Measurements from ENCODE around the gene TPK1. TPM values are rescaled to one million over a fixed set of nuclear protein-coding genes. Genes with fewer than 3 reads are reported as not detected.

Gene TPK1
- total and polyA plus RNA-seq, 4 donors, result 3.5 to 15.5 (median 7.8) TPM

- Histone ChIP-seq H3K36me3 (ENCODE audit: control insufficient read depth, insufficient read depth, low read length) (no peaks in the 10 kb centered on the region), H3K27me3 (ENCODE audit: control insufficient read depth, insufficient read depth, low read length) (no peaks in the 10 kb centered on the region), H3K4me1 (ENCODE audit: control insufficient read depth, insufficient read depth, low read length) (no peaks in the 10 kb centered on the region), H3K27ac (ENCODE audit: low read depth, low read length) (no peak overlapping the region), H3K9me3 (ENCODE audit: control insufficient read depth, insufficient read depth, low read length) (no peaks in the 10 kb centered on the region), H3K4me3 (ENCODE audit: low read depth, low read length) (no peak overlapping the region)
- no peak for DNase-seq (ENCODE audit: low read depth in 4 of 6, low spot score in 6 of 6)
- WGBS (ENCODE audit: insufficient coverage), result no CpG with 5 or more reads among the region's 2 CpGs
Observed at GRCh38 chr7:144672869-144673268, 163.0 kb downstream of the TPK1 start.

GRCh38 chr7:144671429-144671828 lies 164.4 kb downstream of the TPK1 start:
- H3K4me3 ChIP-seq (ENCODE audit: low read depth, low read length), result no peak overlapping the region
- WGBS (ENCODE audit: insufficient coverage), result 100% methylated on average over 2 of the region's 4 CpGs

DNA sequence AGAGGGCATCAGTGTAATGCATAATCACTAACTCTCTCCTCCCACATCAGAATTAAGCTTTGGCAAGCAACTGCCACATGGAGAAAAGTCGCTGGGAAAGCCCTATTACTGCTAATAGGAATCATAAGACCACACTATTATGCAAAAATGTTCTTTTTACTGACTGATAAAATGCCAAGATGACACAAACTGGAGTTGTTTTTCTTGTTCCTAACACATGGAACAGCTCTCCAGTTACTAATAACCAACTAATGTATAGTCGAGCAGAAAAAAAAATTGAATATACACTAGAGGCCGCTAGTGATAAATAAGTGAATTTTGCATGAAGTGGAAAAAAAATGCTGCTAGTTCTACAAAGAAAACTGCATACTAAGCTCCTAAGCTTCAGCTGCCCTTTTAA lies 165.6 kb downstream of the TPK1 start:
- Histone ChIP-seq H3K4me3 (ENCODE audit: low read depth, low read length) (no peak overlapping the region), H3K36me3 (ENCODE audit: control insufficient read depth, insufficient read depth, low read length) (no peaks in the 10 kb centered on the region), H3K4me1 (ENCODE audit: control insufficient read depth, insufficient read depth, low read length) (no peaks in the 10 kb centered on the region), H3K27ac (ENCODE audit: low read depth, low read length) (no peak overlapping the region), H3K9me3 (ENCODE audit: control insufficient read depth, insufficient read depth, low read length) (no peaks in the 10 kb centered on the region), H3K27me3 (ENCODE audit: control insufficient read depth, insufficient read depth, low read length) (no peaks in the 10 kb centered on the region)
- WGBS (ENCODE audit: insufficient coverage), result no CpG with 5 or more reads among the region's 3 CpGs
- peak in 3 of 6 donors; percentile 15 to 80 (median 50) for DNase-seq (ENCODE audit: low read depth in 4 of 6, low spot score in 6 of 6)

More at GRCh38 chr7:144671429-144671828, 164.4 kb downstream of the TPK1 start:
- Histone ChIP-seq H3K27me3 (ENCODE audit: control insufficient read depth, insufficient read depth, low read length) (no peaks in the 10 kb centered on the region), H3K27ac (ENCODE audit: low read depth, low read length) (no peak overlapping the region), H3K4me1 (ENCODE audit: control insufficient read depth, insufficient read depth, low read length) (no peaks in the 10 kb centered on the region), H3K9me3 (ENCODE audit: control insufficient read depth, insufficient read depth, low read length) (no peaks in the 10 kb centered on the region), H3K36me3 (ENCODE audit: control insufficient read depth, insufficient read depth, low read length) (no peaks in the 10 kb centered on the region)
- no peak for DNase-seq (ENCODE audit: low read depth in 4 of 6, low spot score in 6 of 6)

GRCh38 chr7:144668503-144668902 lies 167.3 kb downstream of the TPK1 start:
- H3K27ac ChIP-seq (ENCODE audit: low read depth, low read length), result no peak overlapping the region
- H3K4me3 ChIP-seq (ENCODE audit: low read depth, low read length), result no peak overlapping the region
- H3K36me3 ChIP-seq (ENCODE audit: control insufficient read depth, insufficient read depth, low read length), result no peaks in the 10 kb centered on the region
- DNase-seq (ENCODE audit: low read depth in 4 of 6, low spot score in 6 of 6), result no peak
- no peaks in the 10 kb centered on the region for H3K9me3 ChIP-seq (ENCODE audit: control insufficient read depth, insufficient read depth, low read length)
- whole genome bisulfite sequencing (ENCODE audit: insufficient coverage), result no CpG with 5 or more reads among the region's 1 CpG
- H3K4me1 ChIP-seq (ENCODE audit: control insufficient read depth, insufficient read depth, low read length), result no peaks in the 10 kb centered on the region
- no peaks in the 10 kb centered on the region for H3K27me3 ChIP-seq (ENCODE audit: control insufficient read depth, insufficient read depth, low read length)

DNA sequence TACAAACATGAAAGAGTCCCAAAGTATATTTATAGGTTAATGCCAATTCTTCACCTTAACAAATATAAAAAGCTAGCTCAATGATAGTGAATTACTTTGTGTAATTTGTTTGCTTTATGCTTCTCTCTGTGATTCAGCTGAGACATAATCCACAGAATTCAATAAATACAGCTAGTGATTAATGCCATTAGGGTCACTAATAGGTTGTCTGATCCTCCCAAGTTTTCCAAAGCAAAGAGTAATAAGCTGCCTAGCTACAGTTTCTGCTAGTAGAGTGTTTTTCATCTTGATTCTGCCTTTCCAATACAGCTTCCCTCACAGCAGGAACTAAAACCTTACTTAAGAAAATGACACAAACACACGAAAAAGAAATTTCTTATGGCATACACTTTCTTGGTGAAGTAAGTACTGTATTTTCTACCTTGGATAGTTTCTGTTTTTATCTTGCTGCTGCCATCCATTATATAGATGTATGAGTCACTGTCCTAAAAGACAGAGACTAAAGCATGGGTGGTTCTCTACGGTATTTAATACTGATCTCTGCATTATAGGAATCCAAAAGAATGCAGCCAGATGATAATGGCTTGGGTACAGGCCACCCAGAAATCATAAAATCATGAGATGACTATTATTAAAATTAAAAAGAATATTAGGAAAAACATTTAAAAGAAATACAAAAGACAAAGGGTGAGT lies 170.0 kb downstream of the TPK1 start:
- H3K27me3 ChIP-seq (ENCODE audit: control insufficient read depth, insufficient read depth, low read length), result no peaks in the 10 kb centered on the region
- no peaks in the 10 kb centered on the region for H3K9me3 ChIP-seq (ENCODE audit: control insufficient read depth, insufficient read depth, low read length)
- no peaks in the 10 kb centered on the region for H3K4me1 ChIP-seq (ENCODE audit: control insufficient read depth, insufficient read depth, low read length)
- no peaks in the 10 kb centered on the region for H3K36me3 ChIP-seq (ENCODE audit: control insufficient read depth, insufficient read depth, low read length)
- H3K27ac ChIP-seq (ENCODE audit: low read depth, low read length), result no peak overlapping the region
- no peak overlapping the region for H3K4me3 ChIP-seq (ENCODE audit: low read depth, low read length)
- WGBS (ENCODE audit: insufficient coverage), result no CpG with 5 or more reads among the region's 2 CpGs
- peak in 1 of 6 donors; percentile 14 for DNase-seq (ENCODE audit: low read depth in 4 of 6, low spot score in 6 of 6)

- no CpG with 5 or more reads among the region's 9 CpGs for WGBS (ENCODE audit: insufficient coverage)
- H3K27ac ChIP-seq (ENCODE audit: low read depth, low read length), result no peak overlapping the region
- no peaks in the 10 kb centered on the region for H3K9me3 ChIP-seq (ENCODE audit: control insufficient read depth, insufficient read depth, low read length)
- no peaks in the 10 kb centered on the region for H3K27me3 ChIP-seq (ENCODE audit: control insufficient read depth, insufficient read depth, low read length)
- no peaks in the 10 kb centered on the region for H3K36me3 ChIP-seq (ENCODE audit: control insufficient read depth, insufficient read depth, low read length)
- DNase-seq (ENCODE audit: low read depth in 4 of 6, low spot score in 6 of 6), result no peak
- no peak overlapping the region for H3K4me3 ChIP-seq (ENCODE audit: low read depth, low read length)
- no peaks in the 10 kb centered on the region for H3K4me1 ChIP-seq (ENCODE audit: control insufficient read depth, insufficient read depth, low read length)
Observed at GRCh38 chr7:144659211-144659610, 176.6 kb downstream of the TPK1 start.

DNA sequence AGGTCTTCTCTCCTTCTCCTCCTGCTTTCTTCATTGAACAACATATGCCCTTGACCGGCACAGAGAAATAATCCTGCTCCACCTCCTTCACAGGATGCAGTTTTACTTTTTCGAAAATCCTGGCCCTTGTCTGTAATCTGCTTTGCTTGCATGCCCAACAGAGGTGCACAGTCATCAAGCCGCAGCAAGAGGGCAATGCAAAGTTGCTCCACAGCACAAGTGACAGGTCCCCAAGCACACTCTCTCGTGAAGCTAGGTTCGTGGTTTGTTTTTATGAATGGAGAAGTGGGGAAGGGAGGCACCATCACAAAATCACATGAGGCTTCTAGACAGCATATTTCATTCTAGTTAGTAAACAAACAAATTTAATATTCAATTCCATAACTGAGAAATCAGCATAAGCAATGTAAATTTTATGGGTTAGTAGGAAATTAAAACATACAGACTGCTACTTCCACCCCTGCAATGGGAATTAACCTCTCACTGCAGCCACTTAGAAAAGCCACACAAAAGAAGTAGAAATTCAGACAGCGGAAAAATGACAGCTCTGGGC lies 178.8 kb downstream of the TPK1 start:
- Histone ChIP-seq H3K27ac (ENCODE audit: low read depth, low read length) (no peak overlapping the region), H3K9me3 (ENCODE audit: control insufficient read depth, insufficient read depth, low read length) (no peaks in the 10 kb centered on the region), H3K4me1 (ENCODE audit: control insufficient read depth, insufficient read depth, low read length) (no peaks in the 10 kb centered on the region), H3K4me3 (ENCODE audit: low read depth, low read length) (no peak overlapping the region), H3K36me3 (ENCODE audit: control insufficient read depth, insufficient read depth, low read length) (no peaks in the 10 kb centered on the region), H3K27me3 (ENCODE audit: control insufficient read depth, insufficient read depth, low read length) (no peaks in the 10 kb centered on the region)
- 50% methylated on average over 1 of the region's 6 CpGs for WGBS (ENCODE audit: insufficient coverage)
- DNase-seq (ENCODE audit: low read depth in 4 of 6, low spot score in 6 of 6), result peak in 1 of 6 donors; percentile 50

GRCh38 chr7:144653449-144653848 lies 182.4 kb downstream of the TPK1 start:
- H3K4me3 ChIP-seq (ENCODE audit: low read depth, low read length), result no peak overlapping the region
- H3K36me3 ChIP-seq (ENCODE audit: control insufficient read depth, insufficient read depth, low read length), result no peaks in the 10 kb centered on the region
- no peaks in the 10 kb centered on the region for H3K4me1 ChIP-seq (ENCODE audit: control insufficient read depth, insufficient read depth, low read length)
- H3K27me3 ChIP-seq (ENCODE audit: control insufficient read depth, insufficient read depth, low read length), result no peaks in the 10 kb centered on the region
- DNase-seq (ENCODE audit: low read depth in 4 of 6, low spot score in 6 of 6), result no peak
- no CpG with 5 or more reads among the region's 5 CpGs for WGBS (ENCODE audit: insufficient coverage)
- H3K27ac ChIP-seq (ENCODE audit: low read depth, low read length), result no peak overlapping the region
- no peaks in the 10 kb centered on the region for H3K9me3 ChIP-seq (ENCODE audit: control insufficient read depth, insufficient read depth, low read length)

- no peaks in the 10 kb centered on the region for H3K9me3 ChIP-seq (ENCODE audit: control insufficient read depth, insufficient read depth, low read length)
- DNase-seq (ENCODE audit: low read depth in 4 of 6, low spot score in 6 of 6), result no peak
- H3K27ac ChIP-seq (ENCODE audit: low read depth, low read length), result no peak overlapping the region
- H3K27me3 ChIP-seq (ENCODE audit: control insufficient read depth, insufficient read depth, low read length), result no peaks in the 10 kb centered on the region
- H3K4me3 ChIP-seq (ENCODE audit: low read depth, low read length), result no peak overlapping the region
- WGBS (ENCODE audit: insufficient coverage), result 97% methylated on average over 23 of the region's 24 CpGs
- H3K36me3 ChIP-seq (ENCODE audit: control insufficient read depth, insufficient read depth, low read length), result no peaks in the 10 kb centered on the region
- H3K4me1 ChIP-seq (ENCODE audit: control insufficient read depth, insufficient read depth, low read length), result no peaks in the 10 kb centered on the region
Observed at GRCh38 chr7:144650439-144650838, 185.4 kb downstream of the TPK1 start.

GRCh38 chr7:144649120-144649519 lies 186.7 kb downstream of the TPK1 start:
- Histone ChIP-seq H3K36me3 (ENCODE audit: control insufficient read depth, insufficient read depth, low read length) (no peaks in the 10 kb centered on the region), H3K4me1 (ENCODE audit: control insufficient read depth, insufficient read depth, low read length) (no peaks in the 10 kb centered on the region), H3K27me3 (ENCODE audit: control insufficient read depth, insufficient read depth, low read length) (no peaks in the 10 kb centered on the region), H3K9me3 (ENCODE audit: control insufficient read depth, insufficient read depth, low read length) (no peaks in the 10 kb centered on the region), H3K4me3 (ENCODE audit: low read depth, low read length) (no peak overlapping the region), H3K27ac (ENCODE audit: low read depth, low read length) (no peak overlapping the region)
- DNase-seq (ENCODE audit: low read depth in 4 of 6, low spot score in 6 of 6), result no peak
- WGBS (ENCODE audit: insufficient coverage), result no CpG with 5 or more reads among the region's 2 CpGs

Measured in spinal cord (tissue), 10 donors.